T-helper 2 cell treated with Interferon-gamma antibody and Interleukin-4, amounts not matched to agents 100 ng/mL and 5 ng/mL, for 36 hours (primary cell): ENCODE measurements around the gene CLIC3. TPM values are rescaled to one million over a fixed set of nuclear protein-coding genes. Genes with fewer than 3 reads are reported as not detected.

ENCODE experiments used
- total RNA-seq: library from RNA; stranded (reverse); gene quantifications from 2 replicates; pipeline ENCODE4 v1.2.3, GENCODE V29; 2022

The CLIC3 gene
- total RNA-seq, 1 donor from 2014 or later, result 0.91 TPM

Other genes starting within 250 kb of the CLIC3 start
- gene LCN6, start 248.0 kb downstream of the CLIC3 start, total RNA-seq, result not detected in 2 replicates
- gene LCN8, start 238.3 kb downstream of the CLIC3 start, total RNA-seq, result not detected in 2 replicates
- not detected in 2 replicates for gene LCN15, start 232.1 kb downstream of the CLIC3 start, total RNA-seq
- 34.7 and 36.9 TPM in 2 replicates for gene TMEM141, start 205.2 kb downstream of the CLIC3 start, total RNA-seq
- 0.20 and 0.55 TPM in 2 replicates for gene CCDC183, start 200.2 kb downstream of the CLIC3 start, total RNA-seq
- 115 and 116 TPM in 2 replicates for gene RABL6, start 188.6 kb downstream of the CLIC3 start, total RNA-seq
- gene AJM1, start 154.1 kb downstream of the CLIC3 start, total RNA-seq, result 3.9 and 4.0 TPM in 2 replicates
- 109 and 111 TPM in 2 replicates for gene PHPT1, start 147.2 kb downstream of the CLIC3 start, total RNA-seq
- 15.4 and 18.3 TPM in 2 replicates for gene MAMDC4, start 144.2 kb downstream of the CLIC3 start, total RNA-seq
- 308 and 309 TPM in 2 replicates for gene EDF1, start 130.3 kb downstream of the CLIC3 start, total RNA-seq
- 49.0 TPM in 2 replicates for gene TRAF2, start 110.1 kb downstream of the CLIC3 start, total RNA-seq
- 104 and 109 TPM in 2 replicates for gene FBXW5, start 51.8 kb downstream of the CLIC3 start, total RNA-seq
- 2.3 and 4.1 TPM in 2 replicates for gene C8G, start 51.3 kb downstream of the CLIC3 start, total RNA-seq
- 2.3 and 2.8 TPM in 2 replicates for gene LCN12, start 44.3 kb downstream of the CLIC3 start, total RNA-seq
- gene PTGDS, start 19.1 kb downstream of the CLIC3 start, total RNA-seq, result 6.5 and 6.7 TPM in 2 replicates
- 0.16 and 0.20 TPM in 2 replicates for gene LCNL1, start 13.6 kb downstream of the CLIC3 start, total RNA-seq
- gene PAXX, start 4.1 kb downstream of the CLIC3 start, total RNA-seq, result 71.4 and 74.5 TPM in 2 replicates
- gene ABCA2, start 31.7 kb upstream of the CLIC3 start, total RNA-seq, result 27.8 and 30.6 TPM in 2 replicates
- gene FUT7, start 35.5 kb upstream of the CLIC3 start, total RNA-seq, result 0.41 and 0.84 TPM in 2 replicates
- 15.5 and 17.0 TPM in 2 replicates for gene NPDC1, start 49.6 kb upstream of the CLIC3 start, total RNA-seq
- not detected in 2 replicates for gene ENTPD2, start 57.5 kb upstream of the CLIC3 start, total RNA-seq
- 32.9 TPM in 2 replicates for gene SAPCD2, start 74.0 kb upstream of the CLIC3 start, total RNA-seq
- gene UAP1L1, start 80.9 kb upstream of the CLIC3 start, total RNA-seq, result 14.8 and 15.4 TPM in 2 replicates
- gene MAN1B1, start 90.4 kb upstream of the CLIC3 start, total RNA-seq, result 48.7 and 55.1 TPM in 2 replicates
- gene DPP7, start 118.2 kb upstream of the CLIC3 start, total RNA-seq, result 221 and 229 TPM in 2 replicates
- 0.05 TPM in 1 of 2 replicates, not detected in the other for gene GRIN1, start 142.6 kb upstream of the CLIC3 start, total RNA-seq
- gene LRRC26, start 173.5 kb upstream of the CLIC3 start, total RNA-seq, result not detected in 2 replicates
- gene TMEM210, start 175.5 kb upstream of the CLIC3 start, total RNA-seq, result not detected in 2 replicates
- gene ANAPC2, start 192.0 kb upstream of the CLIC3 start, total RNA-seq, result 68.8 and 69.6 TPM in 2 replicates
- 86.5 and 88.3 TPM in 2 replicates for gene SSNA1, start 192.1 kb upstream of the CLIC3 start, total RNA-seq
- 9.6 and 10.9 TPM in 2 replicates for gene TPRN, start 204.2 kb upstream of the CLIC3 start, total RNA-seq
- gene TMEM203, start 209.1 kb upstream of the CLIC3 start, total RNA-seq, result 28.2 and 30.8 TPM in 2 replicates
- 38.6 and 42.1 TPM in 2 replicates for gene NDOR1, start 209.1 kb upstream of the CLIC3 start, total RNA-seq
- 3.3 and 3.8 TPM in 2 replicates for gene RNF208, start 225.7 kb upstream of the CLIC3 start, total RNA-seq
- gene CYSRT1, start 228.6 kb upstream of the CLIC3 start, total RNA-seq, result 0.23 and 0.27 TPM in 2 replicates
- gene RNF224, start 230.9 kb upstream of the CLIC3 start, total RNA-seq, result 0.14 TPM in 1 of 2 replicates, not detected in the other
- gene SLC34A3, start 234.3 kb upstream of the CLIC3 start, total RNA-seq, result not detected in 2 replicates
- 365 and 372 TPM in 2 replicates for gene TUBB4B, start 244.7 kb upstream of the CLIC3 start, total RNA-seq